HG02610 (cell line): ENCODE data around the gene C2orf81.
"Not testable (repeated sequence)": the region's sequence is repeated elsewhere in the genome, so short reads cannot be mapped to it uniquely, and the experiment has no call there.

Experiments used
- ATAC-seq: cut with Tn5 transposase; IDR thresholded peaks from one replicate; pipeline ENCODE4 v1.9.1; 2021; ENCODE audit warnings: mild to moderate bottlenecking, moderate library complexity; ENCODE audit not compliant: unreplicated experiment

C2orf81 gene

DNA sequence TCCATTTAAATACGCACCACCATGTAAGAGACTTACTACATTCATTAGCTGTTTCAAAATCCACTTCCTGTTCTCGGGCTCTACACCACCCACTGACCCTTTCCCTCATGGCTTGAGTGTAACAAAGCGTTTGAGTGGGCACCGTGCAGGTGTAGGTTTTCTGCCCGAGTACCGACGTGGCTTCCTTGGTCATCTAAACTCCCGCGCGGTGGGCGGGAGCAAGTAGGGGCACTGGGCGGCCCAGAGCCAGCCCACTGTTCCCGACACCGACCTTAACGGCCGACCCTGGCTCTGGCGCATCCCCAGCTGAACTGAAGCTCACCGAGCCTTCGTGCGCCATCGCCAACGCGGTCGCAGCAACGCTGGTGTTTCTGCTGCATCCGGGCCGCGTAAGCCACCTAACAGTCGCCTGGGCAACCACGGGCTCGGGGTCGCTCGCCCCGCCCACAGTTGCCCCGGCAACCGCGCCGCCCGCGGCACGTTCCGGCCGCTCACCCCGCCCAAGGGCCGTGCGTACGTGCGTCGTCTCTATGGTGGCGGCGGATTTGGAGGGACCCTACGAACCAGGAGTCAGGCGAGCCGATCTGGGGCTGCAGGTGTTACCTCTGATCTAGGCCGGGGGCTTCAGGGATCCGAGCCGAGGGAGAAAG is at the start of gene C2orf81, which contains the start of gene WDR54:
C2orf81 (minus strand) TSS at position 399 of the 650 bp plus-strand sequence; CDS start at position 340, 59 bp downstream.
WDR54 (plus strand) TSS at position 510 of the 650 bp plus-strand sequence. CDS start 424 bp downstream, outside the sequence.
- peak; percentile 96 for ATAC-seq

DNA sequence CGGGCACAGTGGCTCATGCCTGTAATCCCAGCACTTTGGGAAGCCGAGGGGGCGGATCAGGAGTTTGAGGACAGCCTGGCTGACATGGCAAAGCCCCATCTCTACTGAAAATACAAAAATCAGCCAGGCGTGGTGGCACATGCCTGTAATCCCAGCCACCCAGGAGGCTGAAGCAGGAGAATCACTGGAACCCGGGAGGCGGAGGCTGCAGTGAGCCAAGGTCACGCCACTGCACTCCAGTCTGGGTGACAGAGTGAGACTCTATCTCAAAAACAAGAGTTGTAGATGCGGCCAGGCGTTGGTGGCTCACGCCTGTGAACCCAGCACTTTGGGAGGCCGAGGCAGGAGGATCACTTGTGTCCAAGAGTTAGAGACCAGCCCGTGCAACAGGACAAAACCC is 49.3 kb upstream of the C2orf81 start:
- ATAC-seq = not testable (repeated sequence)

DNA sequence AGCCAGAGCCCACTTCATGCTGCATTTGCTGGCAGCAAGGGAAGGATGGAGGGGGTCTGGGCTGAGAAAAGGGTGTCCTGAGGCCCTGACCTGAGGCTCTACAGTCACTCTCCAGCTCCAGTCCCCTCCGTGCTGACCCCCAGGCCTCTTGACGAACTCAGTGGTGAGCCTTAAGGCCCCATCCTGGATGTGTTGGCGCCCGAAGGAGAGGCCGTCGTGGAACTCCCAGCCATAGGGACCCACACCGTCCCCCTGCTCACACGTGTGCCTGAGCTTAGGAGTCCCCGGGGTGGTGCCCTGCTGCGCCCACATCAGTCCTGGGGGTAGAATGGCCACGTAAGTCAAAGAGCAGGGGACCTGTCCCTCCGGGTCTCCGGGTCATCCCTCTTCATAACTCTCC is 43.0 kb upstream of the C2orf81 start:
- ATAC-seq = no peak

DNA sequence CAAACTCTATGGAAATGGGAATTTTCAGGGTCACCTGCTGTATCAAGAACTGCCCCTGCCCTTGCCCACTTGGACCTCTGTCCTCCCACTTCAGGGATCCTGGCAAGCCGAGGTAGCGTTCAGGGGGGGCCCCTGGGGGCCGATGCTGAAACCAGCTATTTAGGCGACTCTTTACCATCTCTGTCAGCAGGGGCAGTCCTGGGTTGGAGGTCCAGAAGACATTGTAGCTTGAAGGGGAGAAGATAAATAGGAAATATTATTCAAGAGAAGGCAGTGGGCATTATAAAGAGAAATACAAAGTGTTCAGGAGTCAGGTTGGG is 41.3 kb upstream of the C2orf81 start:
- no peak for ATAC-seq

DNA sequence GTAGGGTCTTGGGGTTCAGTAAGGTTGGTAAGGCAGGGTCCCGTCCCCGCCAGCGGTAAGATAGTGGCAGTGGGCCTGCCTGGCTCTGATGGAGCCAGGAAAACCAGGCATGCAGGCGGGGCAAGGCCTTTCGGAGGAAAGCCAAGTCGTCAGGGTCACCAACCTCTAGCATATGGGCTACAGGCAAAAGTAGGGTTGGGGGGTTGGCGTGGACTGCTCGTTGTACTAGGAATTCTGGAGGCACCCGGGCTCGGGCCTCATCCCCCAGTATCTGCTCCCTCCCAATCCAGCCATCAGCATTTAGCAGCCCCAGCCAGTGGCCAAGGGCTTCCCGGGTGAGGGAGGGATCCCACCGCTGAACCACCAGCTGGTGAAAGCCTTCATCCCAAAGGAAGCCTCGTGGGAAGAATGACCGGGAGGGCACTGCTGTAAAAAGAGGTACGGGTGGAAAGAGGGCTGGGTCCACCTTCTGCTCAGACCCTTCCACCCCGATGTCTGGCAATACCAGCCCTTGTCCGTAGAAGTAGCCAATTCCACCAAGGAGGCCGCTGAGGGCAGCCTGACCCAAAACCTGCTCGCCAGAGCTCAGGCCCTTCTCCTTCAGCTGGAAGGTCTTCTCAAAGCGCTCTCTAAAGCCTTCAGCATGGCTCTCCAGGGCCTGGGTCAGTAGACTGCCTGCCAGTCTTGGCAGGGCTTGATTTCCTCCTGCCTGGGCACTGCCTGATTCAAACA is 40.8 kb upstream of the C2orf81 start:
- ATAC-seq = no peak

DNA sequence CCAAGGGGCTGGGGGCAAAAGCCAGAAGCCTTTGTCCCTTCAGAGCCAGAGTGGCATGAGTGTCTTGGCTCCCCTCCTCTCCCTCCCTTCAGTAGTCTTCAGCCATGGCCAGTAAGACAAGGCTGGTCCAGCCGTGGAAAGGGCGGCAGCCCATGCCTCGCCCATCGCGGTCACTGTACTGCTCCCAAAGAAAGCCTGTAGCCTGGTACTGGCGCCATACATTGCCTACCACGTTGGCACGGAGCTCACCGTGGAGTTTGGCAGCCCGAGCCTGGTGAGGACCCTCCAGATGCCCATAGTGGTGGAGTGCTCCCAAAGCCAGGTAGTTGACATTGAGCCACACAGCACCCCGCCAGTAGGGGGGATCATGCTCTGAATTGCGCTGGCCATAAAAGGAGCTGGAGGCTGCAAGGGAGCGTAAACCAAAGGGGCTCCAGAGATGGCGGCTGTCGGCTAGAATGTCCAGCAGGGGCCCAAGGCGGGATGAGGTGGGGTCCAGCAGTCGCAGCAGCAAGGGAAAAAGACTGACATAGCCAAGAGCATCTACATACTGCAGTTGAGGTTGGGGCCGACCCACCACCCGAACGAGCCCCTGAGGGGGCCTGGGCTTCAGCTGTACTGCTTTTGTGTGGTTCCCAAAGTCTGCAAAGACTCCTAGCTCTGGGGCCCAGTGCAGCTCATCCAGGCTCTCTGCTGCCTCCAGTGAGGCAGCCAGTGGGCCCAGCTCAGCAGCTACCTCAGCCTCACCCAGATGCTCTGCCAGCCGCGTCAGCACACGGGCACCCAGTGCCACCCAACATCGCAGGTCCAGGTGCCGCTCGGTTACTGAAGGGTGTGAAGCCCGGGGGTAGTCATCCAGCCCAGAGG is 40.0 kb upstream of the C2orf81 start:
- no peak for ATAC-seq

DNA sequence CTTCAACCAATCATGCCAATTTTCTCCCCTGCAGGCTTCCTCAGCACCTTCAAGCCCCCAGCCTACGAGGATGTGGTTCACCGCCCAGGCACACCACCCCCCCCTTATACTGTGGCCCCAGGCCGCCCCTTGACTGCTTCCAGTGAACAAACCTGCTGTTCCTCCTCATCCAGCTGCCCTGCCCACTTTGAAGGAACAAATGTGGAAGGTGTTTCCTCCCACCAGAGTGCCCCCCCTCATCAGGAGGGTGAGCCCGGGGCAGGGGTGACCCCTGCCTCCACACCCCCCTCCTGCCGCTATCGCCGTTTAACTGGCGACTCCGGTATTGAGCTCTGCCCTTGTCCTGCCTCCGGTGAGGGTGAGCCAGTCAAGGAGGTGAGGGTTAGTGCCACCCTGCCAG is 38.8 kb upstream of the C2orf81 start:
- not testable (repeated sequence) for ATAC-seq

DNA sequence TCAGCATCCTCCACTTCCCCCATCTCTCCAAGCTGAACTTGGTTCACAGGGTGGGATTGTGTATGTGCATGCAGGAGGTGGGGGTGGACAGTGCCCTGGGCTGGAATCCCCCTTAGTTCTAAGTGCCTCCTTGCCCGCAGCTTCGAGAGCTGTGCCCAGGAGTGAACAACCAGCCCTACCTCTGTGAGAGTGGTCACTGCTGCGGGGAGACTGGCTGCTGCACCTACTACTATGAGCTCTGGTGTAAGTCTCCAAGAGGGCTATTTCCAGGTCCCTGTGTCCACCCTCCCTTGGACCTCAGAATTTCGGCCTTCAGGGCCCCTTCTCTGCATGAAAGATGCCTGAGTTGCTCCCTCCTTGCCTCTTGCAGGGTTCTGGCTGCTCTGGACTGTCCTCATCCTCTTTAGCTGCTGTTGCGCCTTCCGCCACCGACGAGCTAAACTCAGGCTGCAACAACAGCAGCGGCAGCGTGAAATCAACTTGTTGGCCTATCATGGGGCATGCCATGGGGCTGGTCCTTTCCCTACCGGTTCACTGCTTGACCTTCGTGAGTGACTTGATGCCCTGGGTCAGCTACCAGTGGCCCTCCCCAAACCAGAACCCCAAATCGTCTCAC is 38.2 kb upstream of the C2orf81 start:
- ATAC-seq = not testable (repeated sequence)

DNA sequence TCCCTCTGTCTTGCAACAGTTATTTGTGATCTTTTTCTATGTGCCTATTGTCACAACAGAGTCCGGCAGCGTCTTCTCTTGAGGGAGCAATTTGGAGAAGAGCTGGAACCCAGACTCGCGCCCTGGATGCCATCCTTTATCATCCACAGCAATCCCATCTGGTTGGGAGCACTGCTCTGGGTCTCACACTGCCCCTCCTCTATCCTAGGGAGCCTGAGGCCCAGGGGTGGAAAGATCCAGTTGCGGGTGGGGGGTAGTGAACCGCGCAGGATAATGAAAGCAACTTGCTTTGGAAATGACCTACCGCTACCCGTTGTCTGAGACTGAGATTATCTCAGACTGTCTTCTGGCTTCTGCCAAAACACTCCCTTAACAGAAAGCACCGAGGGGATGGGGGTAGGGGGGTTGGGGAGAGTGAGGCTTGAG is 37.5 kb upstream of the C2orf81 start:
- ATAC-seq = no peak

DNA sequence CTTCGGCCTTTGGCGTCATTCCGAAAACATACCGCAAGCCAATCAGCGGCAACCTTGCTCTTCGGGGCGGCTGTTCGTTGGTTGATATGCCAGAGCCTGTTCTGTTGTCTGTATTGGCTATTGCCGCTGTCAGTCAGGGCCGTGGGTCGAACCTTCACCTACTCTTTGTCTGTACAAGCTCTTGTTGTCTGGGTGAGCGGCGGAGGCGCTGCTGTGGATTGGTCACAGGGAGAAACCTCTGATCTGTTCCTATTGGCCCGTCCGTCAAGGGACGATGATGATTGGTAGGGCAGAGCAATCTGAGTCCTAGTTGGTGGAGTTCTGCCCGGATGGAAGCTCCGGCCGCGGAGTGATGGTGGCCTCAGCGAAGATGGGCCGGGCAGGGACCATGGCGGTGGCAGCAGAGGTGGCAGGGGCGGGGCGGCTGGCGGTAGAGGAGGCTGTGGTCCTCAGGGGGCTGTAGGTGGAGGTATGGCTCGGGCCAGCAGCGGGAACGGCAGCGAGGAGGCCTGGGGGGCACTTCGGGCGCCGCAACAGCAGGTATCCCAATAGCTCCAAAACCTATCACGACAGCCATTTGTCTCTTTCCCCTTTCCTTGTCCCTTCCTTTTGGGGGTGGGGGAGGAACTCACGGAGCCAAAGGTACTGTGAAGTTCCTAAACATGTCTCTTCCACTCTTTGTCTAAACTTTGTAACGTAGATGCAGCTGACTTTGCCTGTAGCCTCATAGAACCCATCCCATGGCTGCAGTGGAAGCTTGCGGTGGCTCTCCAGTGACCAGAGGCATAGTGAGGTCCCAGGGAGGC is 36.9 kb upstream of the C2orf81 start, which contains the start of gene WBP1:
WBP1 (plus strand) TSS at position 307 of the 806 bp plus-strand sequence; CDS start at position 472, 165 bp downstream.
- peak; percentile 86 for ATAC-seq

DNA sequence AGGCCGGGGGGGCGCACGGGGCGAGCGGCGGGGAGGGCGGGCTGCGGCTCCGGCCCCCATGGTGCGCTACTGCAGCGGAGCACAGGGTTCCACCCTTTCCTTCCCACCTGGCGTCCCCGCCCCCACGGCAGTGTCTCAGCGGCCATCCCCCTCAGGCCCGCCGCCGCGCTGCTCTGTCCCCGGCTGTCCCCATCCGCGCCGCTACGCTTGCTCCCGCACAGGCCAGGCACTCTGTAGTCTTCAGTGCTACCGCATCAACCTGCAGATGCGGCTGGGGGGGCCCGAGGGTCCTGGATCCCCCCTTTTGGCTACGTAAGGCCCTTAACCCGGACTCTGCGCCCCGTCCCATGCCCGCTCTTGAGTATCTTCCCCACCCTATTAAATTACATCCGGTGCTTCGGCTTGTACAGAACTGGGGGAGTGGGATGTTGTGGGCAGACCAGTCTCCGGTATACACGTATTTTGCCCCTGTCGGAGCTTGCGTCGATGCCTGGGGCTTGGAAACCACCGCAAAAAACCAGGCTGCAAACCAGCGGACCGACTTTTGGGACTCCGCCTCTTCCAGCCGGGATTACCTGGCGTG is 36.2 kb upstream of the C2orf81 start:
- ATAC-seq = peak; percentile 17

DNA sequence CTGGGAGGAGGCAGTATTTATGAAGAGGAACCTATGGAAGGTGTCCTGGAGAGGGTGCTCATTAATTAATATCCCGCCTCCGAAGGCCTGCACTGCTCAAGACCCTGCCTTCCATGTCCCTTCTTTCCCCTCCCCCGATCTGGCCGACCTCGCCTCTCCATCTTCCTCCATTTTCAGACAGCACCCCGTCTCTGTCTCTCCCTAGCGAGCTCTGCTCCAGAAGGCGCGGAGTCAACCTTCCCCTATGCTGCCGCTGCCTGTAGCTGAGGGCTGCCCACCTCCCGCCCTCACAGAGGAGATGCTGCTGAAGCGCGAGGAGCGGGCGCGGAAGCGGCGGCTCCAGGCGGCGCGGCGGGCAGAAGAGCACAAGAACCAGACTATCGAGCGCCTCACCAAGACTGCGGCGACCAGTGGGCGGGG is 35.7 kb upstream of the C2orf81 start:
- no peak for ATAC-seq

DNA sequence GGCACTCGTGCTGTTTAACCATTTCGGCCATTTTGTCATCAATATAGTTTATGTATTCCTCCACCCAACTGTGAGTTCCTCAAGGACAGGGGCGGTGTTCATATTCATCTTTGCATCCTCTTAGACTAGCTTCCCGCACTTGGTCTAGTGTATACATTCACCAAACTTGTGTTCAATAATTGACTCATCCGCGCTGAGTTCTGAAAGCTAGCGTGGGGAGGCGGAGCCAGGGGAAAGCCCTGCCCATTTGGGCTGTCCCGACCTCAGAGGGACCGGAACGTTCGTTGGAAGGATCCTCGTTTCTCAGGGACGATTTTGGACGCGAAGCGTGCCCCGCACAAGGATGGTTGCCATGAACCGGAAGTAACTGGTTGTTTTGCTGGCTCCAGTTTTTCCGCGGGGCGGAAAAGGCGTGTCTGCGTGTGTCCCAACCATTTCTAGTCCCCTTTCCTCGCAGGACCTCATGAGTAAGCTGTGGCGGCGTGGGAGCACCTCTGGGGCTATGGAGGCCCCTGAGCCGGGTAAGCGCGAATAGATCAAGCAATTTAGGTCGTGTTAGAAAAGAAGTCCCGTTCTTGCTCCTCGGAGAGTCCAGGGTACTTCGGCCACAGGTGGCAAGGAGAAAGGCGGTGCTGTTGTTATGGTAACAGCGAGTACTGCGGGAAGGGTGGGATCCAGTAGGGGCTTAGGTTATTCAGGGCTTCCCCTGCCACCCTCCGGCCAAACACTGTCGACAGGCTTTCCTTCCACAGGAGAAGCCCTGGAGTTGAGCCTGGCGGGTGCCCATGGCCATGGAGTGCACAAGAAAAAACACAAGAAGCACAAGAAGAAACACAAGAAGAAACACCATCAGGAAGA is 33.5 kb upstream of the C2orf81 start, which contains the start of gene INO80B:
INO80B (plus strand) TSS at position 434 of the 858 bp plus-strand sequence; CDS start at position 464, 30 bp downstream.
- peak; percentile 43 for ATAC-seq

DNA sequence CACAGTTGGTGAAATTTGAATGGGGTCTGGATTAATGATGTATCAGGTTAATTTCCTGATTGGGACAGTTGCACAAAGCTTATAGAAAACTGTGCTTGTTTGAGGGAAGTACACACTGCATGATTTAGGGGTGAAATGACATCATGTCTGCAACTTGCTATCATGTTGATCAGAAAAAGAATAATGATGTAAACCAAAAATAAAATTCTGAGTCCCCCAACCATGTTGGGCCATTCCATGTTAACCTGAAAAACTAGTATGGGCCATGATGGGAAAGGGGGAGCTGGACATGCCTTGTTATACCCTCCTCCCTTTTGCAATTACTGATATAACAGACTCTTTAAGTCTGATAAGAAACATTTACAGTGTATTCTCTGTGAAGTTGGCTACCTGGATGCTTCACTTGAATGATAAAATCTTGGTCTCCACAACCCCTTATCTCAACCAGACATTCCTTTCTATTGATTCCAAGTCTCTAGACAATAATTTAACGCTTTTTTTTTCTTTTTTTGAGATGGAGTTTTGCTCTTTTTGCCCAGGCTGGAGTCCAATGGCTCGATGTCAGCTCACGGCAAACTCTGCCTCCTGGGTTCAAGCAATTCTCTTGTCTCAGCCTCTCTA is 29.3 kb upstream of the C2orf81 start:
- no peak for ATAC-seq

DNA sequence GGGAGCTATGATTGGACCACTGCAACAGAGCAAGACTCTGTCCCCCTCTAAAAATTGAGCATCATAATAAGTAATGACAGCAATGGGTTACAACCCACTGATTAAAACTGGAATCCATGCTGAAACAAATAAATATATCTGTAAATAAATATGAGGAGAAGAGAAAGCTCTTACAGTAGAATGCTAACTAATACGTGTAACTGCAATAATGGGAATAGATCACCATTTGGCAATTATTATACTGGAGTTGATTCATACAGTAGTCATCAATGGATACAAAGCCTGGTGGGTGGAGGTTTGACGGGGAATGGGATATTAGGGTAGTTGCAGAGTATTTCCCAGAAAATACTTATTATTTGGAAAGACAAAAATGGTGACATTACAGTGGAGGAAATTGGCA is 27.4 kb upstream of the C2orf81 start:
- no peak for ATAC-seq

DNA sequence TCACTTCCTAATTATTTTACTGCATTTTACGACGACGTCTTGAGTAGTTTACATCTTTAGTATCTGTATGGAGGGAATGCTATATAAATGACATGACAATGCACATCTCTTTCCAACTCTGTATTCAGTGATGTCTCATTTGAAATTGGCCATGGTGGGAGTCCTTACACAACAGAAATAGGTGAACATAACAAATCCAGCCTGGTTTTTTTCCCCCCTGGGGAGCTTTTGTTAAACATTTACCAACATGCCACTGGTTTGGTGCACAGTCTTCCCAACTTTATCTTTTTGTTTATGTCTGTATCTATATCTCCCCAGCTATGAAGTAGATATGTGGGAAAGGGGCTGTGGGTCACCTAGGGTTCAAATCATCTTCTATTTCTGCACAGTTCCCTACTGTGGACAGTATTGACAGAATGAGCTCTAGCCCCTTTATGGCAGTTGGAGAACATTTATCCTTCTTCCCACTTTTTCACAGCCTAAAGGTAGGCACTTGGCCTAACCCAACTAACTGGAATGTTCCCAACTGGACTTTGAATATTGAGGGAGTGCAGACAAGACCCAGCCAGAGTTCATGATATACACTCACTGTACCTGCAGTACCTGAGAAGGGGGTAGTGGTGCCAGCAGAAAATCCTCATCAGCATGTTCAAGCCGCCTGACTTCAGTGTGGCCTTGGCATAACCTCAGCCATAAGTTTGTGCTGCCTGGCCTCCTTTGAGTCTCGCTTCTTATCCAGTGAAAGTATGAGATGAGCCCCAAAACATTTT is 26.0 kb upstream of the C2orf81 start:
- no peak for ATAC-seq
